Stimulated activated CD4-positive, alpha-beta T cell treated with anti-CD3 and anti-CD28 coated beads, TNF-alpha, amount 100 ng/mL, for 4 hours (primary cell): ENCODE data around the gene ZNF536.

Experiments used
- DNase-seq, 3 experiments: peaks; one replicate each; pipeline ENCODE4 v3.0.0-alpha.2; 2020; ENCODE audit warnings: low read depth in 3 of 3

ZNF536 gene

GRCh38 chr19:30606114-30607050 lies 234.2 kb downstream of the ZNF536 start:
- no peak for DNase-seq
